ENCODE data around the gene CHD6.

The CHD6 gene

DNA sequence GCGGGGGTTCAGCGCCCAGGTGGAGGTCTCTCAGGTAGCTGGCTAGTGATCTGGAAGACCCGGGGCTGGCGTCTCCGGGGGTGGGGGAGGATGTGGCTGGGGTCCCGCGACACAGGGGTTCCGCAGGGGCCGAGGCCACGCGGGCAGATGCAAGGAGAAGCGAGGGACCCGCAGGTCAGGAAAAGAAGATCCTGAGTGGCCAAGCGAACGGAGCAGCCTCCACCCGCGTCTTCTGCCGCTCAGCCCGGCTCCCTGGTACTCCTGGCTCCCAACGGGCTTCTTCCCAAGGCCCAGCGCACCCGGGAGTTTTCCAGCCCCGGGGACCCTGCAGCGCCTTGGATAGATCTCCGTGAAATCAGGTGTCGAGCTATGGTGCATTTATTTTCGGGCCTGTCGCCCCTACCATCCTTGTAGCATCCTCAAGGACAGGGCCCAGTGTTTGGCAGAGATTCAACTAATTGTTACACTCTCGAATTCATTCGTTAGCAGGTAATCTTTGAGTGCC lies 682 bp upstream of the CHD6 start:
- no peak for DNase-seq (ENCODE audit: low spot score)
- ChIA-PET CTCF (no interaction called here), POLR2A (ENCODE audit: low non-redundant PET) (interaction anchor here (0.8 kb wide), 1 partner anchor 1838 kb away, joined by 3 read pairs; no protein-coding TSS in a partner anchor)
- no peak for TF ChIP-seq CTCF (conservative IDR thresholded peaks at IDR 0.05; ENCODE audit: low read depth)
- peak overlapping the region; percentile 92 for H3K27ac ChIP-seq

GRCh38 chr20:41617059-41617901 lies 897 bp downstream of the CHD6 start:
- ChIA-PET CTCF (interaction anchor here (0.6 to 1.0 kb wide), 2 partner anchors 46 to 1921 kb away, joined by 3 to 5 read pairs; no protein-coding TSS in a partner anchor), POLR2A (ENCODE audit: low non-redundant PET) (interaction anchor here (0.5 to 1.1 kb wide), 2 partner anchors 55 to 75 kb away, joined by 4 to 5 read pairs; no protein-coding TSS in a partner anchor)
- peak overlapping the region; percentile 92 for H3K27ac ChIP-seq
- TF ChIP-seq CTCF (conservative IDR thresholded peaks at IDR 0.05; ENCODE audit: low read depth): no peak
- DNase-seq (ENCODE audit: low spot score): peak; percentile 62

DNA sequence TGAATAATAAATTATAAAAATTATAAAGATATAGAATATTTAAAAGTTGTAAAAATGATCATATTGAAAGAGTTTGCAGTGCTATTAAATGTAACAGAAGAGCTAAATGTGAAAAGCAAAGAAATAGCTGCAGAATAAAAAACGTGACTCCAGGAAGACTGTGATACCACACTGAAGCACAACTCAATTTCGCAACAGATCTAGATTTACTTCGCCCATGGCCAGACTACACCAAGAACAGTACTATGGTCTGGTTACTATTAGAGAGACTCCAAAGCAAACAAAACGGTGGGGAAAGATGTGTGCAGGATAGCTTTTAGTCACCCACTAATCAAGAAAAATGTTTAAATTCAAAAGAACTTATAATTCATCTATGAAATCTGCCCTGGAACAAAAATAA lies 1.9 kb downstream of the CHD6 start:
- ChIA-PET CTCF (interaction anchor here (0.6 to 1.0 kb wide), 3 partner anchors 10 to 218 kb away, joined by 3 read pairs; no protein-coding TSS in a partner anchor), POLR2A (ENCODE audit: low non-redundant PET) (no interaction called here)
- DNase-seq (ENCODE audit: low spot score): no peak
- H3K27ac ChIP-seq: no peak overlapping the region
- TF ChIP-seq CTCF (conservative IDR thresholded peaks at IDR 0.05; ENCODE audit: low read depth): no peak

DNA sequence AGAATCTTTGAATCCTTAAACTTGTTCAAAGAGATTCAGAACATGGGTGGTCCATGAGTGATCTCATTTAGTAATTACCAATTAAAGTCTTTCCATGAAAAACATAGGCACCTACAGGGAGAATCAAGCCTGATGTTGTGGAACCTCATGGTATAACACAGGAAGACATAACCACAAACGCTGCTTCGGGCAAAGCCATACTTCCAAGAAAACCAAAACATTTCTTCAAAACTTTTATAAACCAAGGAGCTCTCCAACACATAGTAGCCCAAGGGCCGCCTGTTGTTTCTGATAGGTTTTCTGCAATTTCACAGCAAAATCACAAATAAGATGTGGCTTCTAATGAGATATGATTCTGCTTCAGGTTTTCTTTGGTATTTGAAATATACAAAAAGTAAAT lies 2.5 kb downstream of the CHD6 start:
- ChIA-PET CTCF (interaction anchor here (0.6 kb wide), 2 partner anchors 9 to 217 kb away, joined by 3 read pairs; no protein-coding TSS in a partner anchor), POLR2A (ENCODE audit: low non-redundant PET) (no interaction called here)
- H3K27ac ChIP-seq: no peak overlapping the region
- TF ChIP-seq CTCF (conservative IDR thresholded peaks at IDR 0.05; ENCODE audit: low read depth): no peak
- no peak for DNase-seq (ENCODE audit: low spot score)

- TF ChIP-seq CTCF (conservative IDR thresholded peaks at IDR 0.05; ENCODE audit: low read depth): no peak
- ChIA-PET POLR2A (ENCODE audit: low non-redundant PET) (no interaction called here), CTCF (interaction anchor here (0.5 kb wide), 1 partner anchor 49 kb away, joined by 4 read pairs; no protein-coding TSS in a partner anchor)
- H3K27ac ChIP-seq: no peak overlapping the region
- no peak for DNase-seq (ENCODE audit: low spot score)
Observed at GRCh38 chr20:41615110-41615509, 3.1 kb downstream of the CHD6 start.

GRCh38 chr20:41613321-41613720 lies 4.9 kb downstream of the CHD6 start:
- ChIA-PET POLR2A (ENCODE audit: low non-redundant PET) (no interaction called here), CTCF (no interaction called here)
- no peak overlapping the region for H3K27ac ChIP-seq
- TF ChIP-seq CTCF (conservative IDR thresholded peaks at IDR 0.05; ENCODE audit: low read depth): no peak
- no peak for DNase-seq (ENCODE audit: low spot score)
